NCI-H2107 (cell line): Measurements from ENCODE around the gene FAM204A.

Experiments
- DNase-seq: peaks from one replicate; lab custom pipeline; 2025; lab: John Stamatoyannopoulos, UW

The FAM204A gene

DNA sequence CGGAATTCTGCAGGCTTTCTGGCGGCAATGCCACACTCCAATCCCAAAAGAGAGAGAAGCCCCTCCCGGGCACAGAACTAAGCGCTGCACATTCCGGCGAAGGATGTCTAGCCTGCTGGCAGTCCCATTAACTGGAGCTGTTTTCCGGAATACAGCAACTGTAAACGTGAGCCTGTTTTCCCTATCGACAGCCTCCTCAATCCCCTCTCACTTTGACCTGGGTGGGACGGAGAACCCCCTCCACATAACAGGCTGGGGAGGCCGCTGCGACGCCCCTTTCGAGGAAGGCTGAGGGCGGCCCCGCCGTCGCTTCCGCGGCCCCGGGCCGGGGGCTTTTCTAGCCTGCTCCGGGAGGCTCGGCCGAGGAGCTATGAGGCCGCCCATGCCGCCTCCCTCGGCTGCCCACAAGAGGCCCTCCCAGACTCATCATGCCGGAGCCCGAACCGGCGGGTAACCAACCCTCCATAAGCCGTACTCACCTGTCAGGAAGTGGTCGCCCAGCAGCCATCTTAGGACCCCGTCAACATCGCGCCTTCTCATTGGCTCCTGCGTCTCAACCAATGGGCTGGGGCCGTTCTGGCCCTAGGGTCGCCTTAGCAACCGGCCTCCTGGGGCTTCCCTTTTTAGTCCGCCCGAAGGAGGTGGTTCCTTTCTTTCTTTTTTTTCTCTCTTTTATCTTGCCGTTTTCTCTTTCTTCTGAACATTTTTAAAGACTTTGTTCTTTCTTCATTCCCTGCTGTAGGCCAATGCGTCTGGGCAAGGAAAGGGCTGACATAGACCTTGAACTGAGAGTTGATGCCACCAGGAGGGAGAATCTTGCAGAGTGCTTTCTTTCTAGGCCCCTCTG is at the start of gene FAM204A:
Gene FAM204A (minus strand): TSS at position 534 of the 847 bp plus-strand sequence. CDS start 5,909 bp downstream, outside the sequence.
- peak; percentile 62 for DNase-seq

DNA sequence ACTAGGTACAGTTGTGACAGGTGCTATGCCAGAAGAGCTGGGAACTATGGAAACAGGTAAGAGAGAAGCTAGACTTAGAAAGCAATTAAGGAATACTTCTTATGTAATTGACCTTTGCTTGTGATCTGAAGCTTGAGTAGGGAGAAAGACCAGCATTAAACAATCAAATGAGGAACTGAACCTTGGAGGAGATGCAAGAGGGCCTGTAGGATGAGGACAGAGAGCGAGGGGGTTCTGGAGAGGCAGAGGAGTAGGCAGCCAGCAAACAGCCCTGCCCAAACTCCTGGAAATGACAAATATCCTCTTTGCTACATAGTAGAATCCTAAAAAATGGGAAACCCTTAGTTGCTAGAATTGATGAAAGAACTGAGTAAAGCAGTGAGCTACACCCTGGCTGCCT is 41.6 kb upstream of the FAM204A start:
- no peak for DNase-seq

DNA sequence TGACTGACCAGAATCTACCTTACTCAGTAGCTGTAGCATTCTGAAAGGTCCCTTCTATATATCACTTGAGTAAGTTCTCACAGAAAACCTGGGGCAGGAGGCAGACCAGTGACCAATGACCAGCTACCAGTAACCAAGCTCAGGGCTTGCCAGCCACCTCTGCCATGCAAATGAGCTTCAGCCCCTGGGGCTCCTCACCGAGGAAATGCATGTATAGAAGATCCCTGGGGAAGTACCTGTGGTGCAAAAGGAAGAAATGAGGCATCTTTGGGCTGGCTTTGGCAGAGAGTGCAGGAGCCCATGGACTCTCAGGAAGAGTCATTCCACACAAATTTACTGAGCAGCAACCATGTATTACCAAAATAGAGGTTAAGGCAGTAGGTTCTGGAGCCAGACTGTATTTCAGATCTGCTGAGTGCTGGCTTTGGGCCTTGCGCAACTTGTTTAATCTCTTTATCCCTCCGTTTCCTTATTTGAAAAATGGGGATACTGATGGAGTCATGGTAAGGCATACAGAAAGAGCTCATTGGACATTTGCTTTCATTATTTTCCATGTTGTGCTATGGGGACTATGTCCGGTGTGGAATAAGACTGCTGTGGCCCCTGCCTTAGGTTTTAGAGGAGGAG is 41.1 kb upstream of the FAM204A start:
- DNase-seq, result no peak

GRCh38 chr10:118374404-118374803 is 32.3 kb upstream of the FAM204A start:
- no peak for DNase-seq

- no peak for DNase-seq
These were observed 31.7 kb upstream of the FAM204A start for GRCh38 chr10:118373786-118374185.

GRCh38 chr10:118370499-118370898 is 28.4 kb upstream of the FAM204A start:
- DNase-seq, result no peak

DNA sequence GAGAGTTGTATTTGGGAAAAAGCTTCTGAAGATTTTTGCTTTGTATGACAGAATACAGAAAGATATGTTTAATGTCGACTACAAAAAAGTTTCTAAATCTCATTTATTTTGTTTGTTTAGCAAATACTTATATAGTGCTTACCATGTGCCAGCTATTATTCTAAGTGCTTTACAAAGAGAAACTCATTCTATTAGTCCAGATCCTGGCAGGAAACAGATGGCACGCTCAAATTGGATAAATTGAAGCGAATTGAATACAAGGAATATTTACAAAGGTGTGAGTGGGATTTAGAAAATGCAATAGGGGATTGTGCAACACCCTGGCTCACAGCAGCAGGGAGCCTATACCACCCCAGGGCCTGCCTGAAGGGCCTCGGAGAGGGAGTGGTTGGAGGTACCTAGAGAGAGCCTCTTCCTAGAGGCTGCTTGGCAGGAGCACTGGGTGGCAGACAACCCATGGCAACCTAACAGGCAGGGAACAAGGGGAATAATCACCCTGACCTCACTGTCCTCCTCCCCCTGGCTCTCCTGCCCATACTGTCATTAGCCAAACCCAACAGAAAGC is 27.6 kb upstream of the FAM204A start:
- DNase-seq, result no peak

- DNase-seq, result no peak
These were observed 23.6 kb upstream of the FAM204A start for GRCh38 chr10:118365702-118366101.

- DNase-seq, result no peak
These were observed 20.0 kb upstream of the FAM204A start for GRCh38 chr10:118362103-118362502.

- no peak for DNase-seq
These were observed 16.2 kb upstream of the FAM204A start for GRCh38 chr10:118358327-118358726.

GRCh38 chr10:118357841-118358240 is 15.7 kb upstream of the FAM204A start:
- no peak for DNase-seq

DNA sequence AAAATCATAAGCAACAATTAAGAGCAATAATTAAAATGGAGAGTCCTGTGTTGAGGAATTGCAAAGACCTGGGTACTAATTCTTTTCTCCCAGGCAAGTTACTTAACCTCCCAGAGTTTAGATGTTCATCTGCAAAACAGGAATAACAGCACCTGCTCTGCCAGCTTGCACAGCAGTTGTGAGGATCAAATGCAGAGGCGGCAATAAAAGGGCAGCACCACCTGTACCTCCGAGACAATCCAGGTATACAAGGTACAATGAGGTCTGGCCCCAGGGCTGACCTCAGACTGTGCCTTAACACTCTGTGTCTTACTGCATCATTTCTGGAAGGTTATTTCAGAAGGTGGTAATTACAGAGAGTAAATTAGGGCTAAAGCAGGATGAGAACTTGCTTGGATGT is 14.5 kb upstream of the FAM204A start:
- DNase-seq, result no peak

DNA sequence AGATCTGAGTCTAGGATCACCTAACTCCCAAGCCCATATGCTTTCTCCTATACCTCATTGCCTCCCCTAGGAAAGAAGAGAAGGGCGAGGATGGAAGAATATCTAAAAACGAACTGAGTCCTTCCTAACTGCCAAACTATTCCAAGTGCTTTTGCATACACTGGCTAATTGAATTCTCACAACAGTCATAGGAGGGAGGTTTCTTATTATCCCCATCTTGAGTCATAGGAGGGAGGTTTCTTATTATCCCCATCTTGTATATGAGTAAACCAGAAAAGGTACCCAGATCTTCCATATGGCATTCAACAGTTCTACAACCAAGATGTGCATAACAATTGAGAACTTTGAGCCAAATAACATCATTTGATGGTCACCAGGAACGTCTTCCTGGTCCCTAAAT is 13.1 kb upstream of the FAM204A start:
- no peak for DNase-seq

- no peak for DNase-seq
These were observed 7.1 kb upstream of the FAM204A start for GRCh38 chr10:118349235-118349634.

DNA sequence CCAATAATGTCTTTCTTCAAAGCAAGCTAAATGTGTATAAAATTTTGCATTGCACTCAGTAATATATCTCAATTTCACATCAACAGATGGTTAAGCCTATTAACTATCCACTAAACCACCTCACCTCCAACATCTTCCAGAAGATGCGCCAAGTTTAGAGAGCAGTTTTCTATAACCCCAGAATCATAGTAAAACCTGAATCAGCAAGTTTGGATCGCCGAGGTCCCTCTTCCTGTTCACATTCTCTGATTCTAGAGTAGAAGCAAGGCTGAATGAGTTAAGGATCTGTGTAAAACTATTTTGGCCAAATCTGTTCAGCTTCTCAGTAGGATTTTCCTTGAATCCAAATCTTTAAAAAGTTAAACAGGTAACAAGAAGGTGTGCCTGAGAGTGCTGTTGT is 1.4 kb upstream of the FAM204A start:
- no peak for DNase-seq

DNA sequence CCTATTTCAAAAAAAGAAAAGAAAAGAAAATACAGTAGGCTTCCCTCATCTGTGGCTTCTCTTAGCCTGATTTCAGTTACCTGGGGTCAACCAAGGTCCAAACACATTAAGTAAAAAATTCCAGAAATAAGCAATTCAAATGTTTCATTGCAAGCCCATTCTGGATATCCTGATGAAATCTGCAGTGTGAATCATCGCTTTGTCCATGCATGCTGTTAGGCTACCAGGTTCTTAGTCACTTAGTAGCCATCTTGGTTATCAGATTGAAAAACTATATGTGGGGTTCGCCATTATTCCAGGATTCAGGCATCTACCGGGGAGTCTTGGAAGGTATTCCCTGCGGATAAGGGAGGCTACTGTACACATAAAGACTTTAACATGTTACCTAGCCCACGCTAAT is 991 bp upstream of the FAM204A start:
- no peak for DNase-seq

DNA sequence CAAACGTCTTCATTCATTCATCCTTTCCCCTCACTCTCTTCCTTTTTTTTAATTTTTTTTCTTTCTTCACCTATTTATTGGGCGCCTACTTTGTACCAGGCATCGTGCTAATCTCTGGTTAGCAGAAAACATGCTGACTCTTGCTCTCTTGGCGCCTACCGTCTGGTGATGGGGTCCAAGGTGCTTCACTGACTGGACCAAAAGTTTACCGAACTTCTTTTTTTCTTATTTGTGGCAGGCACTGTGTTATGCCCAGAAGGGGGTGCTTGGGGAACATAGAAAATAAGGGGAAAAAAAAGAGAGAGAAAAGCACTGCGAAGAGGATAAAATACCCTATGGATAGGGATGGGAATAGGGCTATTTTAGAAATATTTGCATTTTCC is 505 bp upstream of the FAM204A start:
- DNase-seq, result no peak

GRCh38 chr10:118340486-118340885 is 1.6 kb downstream of the FAM204A start:
- DNase-seq, result no peak

DNA sequence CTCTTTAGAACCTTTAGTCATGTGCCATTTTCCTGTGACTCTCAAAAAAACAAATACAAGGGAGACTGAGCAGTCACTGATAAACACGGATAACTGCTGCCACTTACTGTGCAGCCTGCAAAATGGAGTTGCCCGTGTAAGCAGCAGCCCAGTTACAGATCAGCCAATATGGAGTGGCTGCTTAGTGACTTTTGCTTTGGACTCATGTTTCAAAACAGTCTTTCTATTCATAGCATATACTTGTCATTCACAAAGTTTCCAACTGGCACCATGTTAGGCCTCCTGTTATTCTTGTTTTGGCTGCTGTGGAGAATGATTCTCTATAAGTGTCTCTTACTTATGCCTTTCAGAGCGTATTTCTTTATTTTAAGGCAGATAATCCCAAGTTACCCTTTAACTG is 3.0 kb downstream of the FAM204A start:
- no peak for DNase-seq

DNA sequence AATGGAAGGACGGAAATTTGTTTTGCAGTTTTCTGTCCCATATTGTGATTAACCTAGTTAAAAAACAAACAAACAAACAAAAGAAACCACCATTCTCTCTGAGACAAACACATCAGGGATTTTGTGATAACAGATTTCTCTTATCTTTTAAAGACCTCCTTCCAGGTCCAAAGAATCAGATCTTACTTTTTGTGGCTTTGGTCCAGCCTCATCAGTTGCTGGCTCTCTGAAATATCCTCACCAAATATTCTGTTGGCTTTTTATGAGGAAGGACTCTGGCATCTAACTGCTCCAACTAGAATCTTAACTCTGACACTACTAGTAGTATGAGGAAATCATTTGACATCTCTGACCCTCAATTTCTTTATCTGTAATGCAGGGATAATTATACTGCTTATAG is 4.8 kb downstream of the FAM204A start:
- no peak for DNase-seq

GRCh38 chr10:118333871-118334270 is 8.3 kb downstream of the FAM204A start:
- DNase-seq, result no peak

DNA sequence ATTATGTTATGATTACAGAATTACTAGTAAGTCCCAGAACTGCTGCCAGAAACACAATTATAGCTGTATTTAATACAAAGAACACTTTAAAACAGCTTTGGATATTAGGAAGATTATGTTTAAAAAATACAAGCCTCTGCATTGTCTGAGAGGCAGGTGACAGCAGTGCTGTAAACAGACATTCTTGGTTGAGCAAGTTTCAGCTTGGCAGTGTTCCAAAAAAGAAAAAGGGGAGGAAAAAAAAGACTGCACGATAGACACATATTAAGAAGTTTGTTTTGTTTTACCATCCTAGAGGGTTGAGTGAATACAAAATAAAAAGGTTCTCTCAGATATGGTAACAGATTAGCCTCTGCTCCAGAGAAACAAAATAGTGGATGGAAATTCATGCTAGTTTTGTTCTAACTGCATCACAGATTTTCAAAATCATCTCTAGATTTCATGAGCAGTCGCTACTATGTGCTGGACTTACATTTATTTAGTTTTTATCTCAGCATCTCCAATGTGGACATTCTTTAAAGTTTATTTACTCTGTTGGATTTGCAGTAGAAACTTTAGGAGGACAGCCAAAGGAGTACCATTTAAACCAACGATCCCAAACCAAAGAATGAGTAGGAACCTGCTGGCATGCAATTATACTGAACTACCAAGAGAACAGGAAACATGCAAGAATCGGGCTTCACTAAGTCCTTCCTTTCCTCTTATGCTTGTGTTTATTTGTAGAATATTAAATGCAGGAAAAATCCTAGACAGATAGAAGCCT is 9.0 kb downstream of the FAM204A start:
- no peak for DNase-seq

DNA sequence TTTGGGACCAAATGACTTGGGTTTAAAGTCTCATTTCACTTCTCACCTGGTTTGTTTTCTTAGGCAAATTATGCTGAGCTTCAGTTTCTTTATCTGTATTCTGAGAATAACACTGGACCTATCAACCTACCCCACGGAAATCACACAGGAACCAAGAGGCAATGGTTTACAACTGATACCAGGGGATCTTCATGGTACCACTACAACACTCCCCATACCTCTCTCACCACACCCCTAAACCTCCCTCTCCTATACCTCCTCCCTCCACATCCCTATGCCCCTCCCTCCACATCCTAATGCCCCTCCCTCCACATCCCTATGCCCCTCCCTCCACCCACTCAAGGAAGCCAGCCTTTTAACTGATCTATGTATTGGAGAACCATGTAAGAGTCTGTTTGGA is 9.9 kb downstream of the FAM204A start:
- no peak for DNase-seq
